ENCODE results near the gene RBM33.

Gene RBM33

GRCh38 chr7:155725006-155725355 is 80.5 kb downstream of the RBM33 start:
- DNase-seq (ENCODE audit: low read depth in 2 of 2): no peak

- no peak for DNase-seq (ENCODE audit: low read depth in 2 of 2)
These were observed 83.2 kb downstream of the RBM33 start for GRCh38 chr7:155727616-155728015.

- DNase-seq (ENCODE audit: low read depth in 2 of 2): no peak
These were observed 83.7 kb downstream of the RBM33 start for GRCh38 chr7:155728116-155728515.

- DNase-seq (ENCODE audit: low read depth in 2 of 2): peak; percentile 7 to 12
These were observed 85.4 kb downstream of the RBM33 start for GRCh38 chr7:155729847-155730246.

GRCh38 chr7:155731380-155731779 is 86.9 kb downstream of the RBM33 start:
- DNase-seq (ENCODE audit: low read depth in 2 of 2): no peak

GRCh38 chr7:155731871-155732270 is 87.4 kb downstream of the RBM33 start:
- no peak for DNase-seq (ENCODE audit: low read depth in 2 of 2)

- DNase-seq (ENCODE audit: low read depth in 2 of 2): no peak
These were observed 87.8 kb downstream of the RBM33 start for GRCh38 chr7:155732286-155732685.

GRCh38 chr7:155733582-155734444 is 89.4 kb downstream of the RBM33 start:
- no peak for DNase-seq (ENCODE audit: low read depth in 2 of 2)

- no peak for DNase-seq (ENCODE audit: low read depth in 2 of 2)
These were observed 90.0 kb downstream of the RBM33 start for GRCh38 chr7:155734445-155734809.

- DNase-seq (ENCODE audit: low read depth in 2 of 2): no peak
These were observed 91.1 kb downstream of the RBM33 start for GRCh38 chr7:155735442-155736115.

- no peak for DNase-seq (ENCODE audit: low read depth in 2 of 2)
These were observed 93.1 kb downstream of the RBM33 start for GRCh38 chr7:155737590-155737989.

- DNase-seq (ENCODE audit: low read depth in 2 of 2): no peak
These were observed 93.6 kb downstream of the RBM33 start for GRCh38 chr7:155738104-155738503.

GRCh38 chr7:155738652-155739537 is 94.4 kb downstream of the RBM33 start:
- peak; percentile 27 to 39 for DNase-seq (ENCODE audit: low read depth in 2 of 2)

- DNase-seq (ENCODE audit: low read depth in 2 of 2): no peak
These were observed 95.2 kb downstream of the RBM33 start for GRCh38 chr7:155739538-155740143.

- DNase-seq (ENCODE audit: low read depth in 2 of 2): no peak
These were observed 96.6 kb downstream of the RBM33 start for GRCh38 chr7:155741082-155741481.

- no peak for DNase-seq (ENCODE audit: low read depth in 2 of 2)
These were observed 97.3 kb downstream of the RBM33 start for GRCh38 chr7:155741805-155742204.

GRCh38 chr7:155743177-155743576 is 98.7 kb downstream of the RBM33 start:
- no peak for DNase-seq (ENCODE audit: low read depth in 2 of 2)

GRCh38 chr7:155744971-155745683 is 100.7 kb downstream of the RBM33 start:
- no peak for DNase-seq (ENCODE audit: low read depth in 2 of 2)

GRCh38 chr7:155745737-155746136 is 101.3 kb downstream of the RBM33 start:
- DNase-seq (ENCODE audit: low read depth in 2 of 2): no peak

- DNase-seq (ENCODE audit: low read depth in 2 of 2): no peak
These were observed 101.7 kb downstream of the RBM33 start for GRCh38 chr7:155746188-155746587.

GRCh38 chr7:155747209-155747608 is 102.7 kb downstream of the RBM33 start:
- no peak for DNase-seq (ENCODE audit: low read depth in 2 of 2)

All from fibroblast of skin of left quadriceps (primary cell).